GM12878 (cell line): ENCODE measurements around the gene PTGR2. TPM values are rescaled to one million over a fixed set of nuclear protein-coding genes. Genes with fewer than 3 reads are reported as not detected.

Experiments
- ATAC-seq: fragments of 200-7000 bp; cut with Tn5 transposase; 3 replicates; pipeline ENCODE4 v1.9.1; 2020; ENCODE audit warnings: mild to moderate bottlenecking, moderate library complexity
- BruUV-seq: library from RNA; stranded (reverse); fragments of 400-500 nt; replicated peaks from 2 replicates; lab custom pipeline; 2021; lab: Mats Ljungman, UMichigan
- CTCF ChIA-PET: fragments of 300-600 bp; sonication (Branson Sonifier 250); formaldehyde crosslinking; extraction: SDS; loops from one replicate; lab custom pipeline; 2021; ENCODE audit warnings: inconsistent platforms; lab: Yijun Ruan, JAX
- POLR2A ChIA-PET: fragments of 350-600 bp; formaldehyde crosslinking; extraction: SDS; loops from one replicate; lab custom pipeline; 2021; ENCODE audit warnings: inconsistent platforms; lab: Charles Lee
- RAD21 ChIA-PET: fragments of 300-600 bp; sonication (Branson Sonifier 250); formaldehyde crosslinking; loops from one replicate; lab custom pipeline; 2023; ENCODE audit warnings: antibody characterized with exemption; ENCODE audit not compliant: unreplicated experiment; lab: Charles Lee
- SMC1A ChIA-PET: fragments of 300-600 bp; sonication (Branson Sonifier 250); formaldehyde crosslinking; loops from one replicate; lab custom pipeline; 2023; ENCODE audit not compliant: unreplicated experiment, uncharacterized antibody; lab: Charles Lee
- DNase-seq: peaks from one replicate; pipeline ENCODE4 v3.0.0-alpha.2; 2011; ENCODE audit warnings: low read depth, low spot score
- FAIRE-seq: peaks from 3 replicates; lab custom pipeline; 2011; peaks lifted over from hg19 to GRCh38; lab: Jason Lieb, UNC
- H2AFZ ChIP-seq: 2 replicates; pipeline ENCODE4 v1.6.0; 2011; ENCODE audit warnings: low read depth, low read length, control low read depth; ENCODE audit not compliant: control insufficient read depth
- H3K27ac ChIP-seq: 2 replicates; pipeline ENCODE4 v1.5.1; 2011; ENCODE audit warnings: control low read depth; ENCODE audit not compliant: control insufficient read depth, insufficient read depth
- H3K27me3 ChIP-seq, 2 experiments: replicated peaks in 1 of 2; 2 replicates each; pipeline versions ENCODE4 v1.6.0 to v1.6.1; 2011; ENCODE audit warnings: low read length in 1 of 2; ENCODE audit not compliant: control insufficient read depth in 2 of 2, insufficient read depth in 2 of 2
- H3K36me3 ChIP-seq, 2 experiments: 2 replicates each; pipeline ENCODE4 v1.5.1; 2011; ENCODE audit warnings: low read length in 1 of 2; ENCODE audit not compliant: control insufficient read depth in 2 of 2, insufficient read depth in 2 of 2
- H3K4me1 ChIP-seq: 2 replicates; pipeline ENCODE4 v1.6.1; 2011; ENCODE audit warnings: mild to moderate bottlenecking, low read length, moderate library complexity, mixed read lengths; ENCODE audit not compliant: control insufficient read depth, insufficient read depth
- H3K4me2 ChIP-seq: 2 replicates; pipeline ENCODE4 v1.6.0; 2011; ENCODE audit warnings: control low read depth; ENCODE audit not compliant: control insufficient read depth, insufficient read depth
- H3K4me3 ChIP-seq: fragments of 200-600 bp; sonication (generic); 2 replicates; pipeline ENCODE4 v1.5.1; 2016
- H3K79me2 ChIP-seq: 2 replicates; pipeline ENCODE4 v1.6.0; 2011; ENCODE audit warnings: low read length; ENCODE audit not compliant: control insufficient read depth, insufficient read depth
- H3K9ac ChIP-seq: 2 replicates; pipeline ENCODE4 v1.8.0; 2011; ENCODE audit warnings: low read length, control low read depth, mixed read lengths; ENCODE audit not compliant: control insufficient read depth, insufficient read depth
- H3K9me3 ChIP-seq: replicated peaks from 3 replicates; pipeline ENCODE4 v1.5.1; 2011; ENCODE audit warnings: mild to moderate bottlenecking, low read length; ENCODE audit not compliant: control insufficient read depth, insufficient read depth
- H4K20me1 ChIP-seq: 2 replicates; pipeline ENCODE4 v1.6.0; 2011; ENCODE audit not compliant: control insufficient read depth, insufficient read depth
- CBX3 ChIP-seq: fragments of 200-600 bp; sonication (generic); IDR thresholded peaks from 2 replicates; pipeline ENCODE4 v1.6.1; 2016; ENCODE audit warnings: low read depth, borderline replicate concordance
- DPF2 ChIP-seq: fragments of 450-650 bp; IDR thresholded peaks from 2 replicates; pipeline ENCODE4 v1.6.1; 2017; ENCODE audit warnings: mild to moderate bottlenecking
- E2F4 ChIP-seq: IDR thresholded peaks from 2 replicates; pipeline ENCODE4 v1.6.1; 2012; ENCODE audit warnings: low read depth, low read length, improper control_type of control experiment
- EZH2 ChIP-seq: IDR thresholded peaks from 2 replicates; pipeline ENCODE4 v1.6.1; 2012; ENCODE audit warnings: low read depth, mild to moderate bottlenecking, control low read depth, inconsistent platforms, low read length, borderline replicate concordance; ENCODE audit not compliant: control insufficient read depth
- KLF5 ChIP-seq: fragments of 450-650 bp; IDR thresholded peaks from 2 replicates; pipeline ENCODE4 v1.6.1; 2014; ENCODE audit warnings: mild to moderate bottlenecking; ENCODE audit not compliant: partially characterized antibody
- NFYA ChIP-seq: IDR thresholded peaks from 2 replicates; pipeline ENCODE4 v1.6.1; 2011; ENCODE audit warnings: low read depth, mild to moderate bottlenecking, low read length, improper control_type of control experiment, borderline replicate concordance
- POLR2A ChIP-seq: IDR thresholded peaks from 2 replicates; pipeline ENCODE4 v1.6.1; 2011; ENCODE audit warnings: low read depth, mild to moderate bottlenecking, low read length
- RELA ChIP-seq: fragments of 450-650 bp; IDR thresholded peaks from 2 replicates; pipeline ENCODE4 v1.8.0; 2014; ENCODE audit warnings: borderline replicate concordance; ENCODE audit not compliant: partially characterized antibody
- RUNX3 ChIP-seq: IDR thresholded peaks from 2 replicates; pipeline ENCODE4 v1.6.1; 2012; ENCODE audit warnings: low read length, inconsistent platforms
- SIN3A ChIP-seq: IDR thresholded peaks from 2 replicates; pipeline ENCODE4 v1.6.1; 2012; ENCODE audit warnings: low read depth, low read length, improper control_type of control experiment
- SRF ChIP-seq, 2 experiments: IDR thresholded peaks; 2 replicates each; pipeline ENCODE4 v1.6.1; 2011; ENCODE audit warnings: low read depth in 2 of 2, low read length in 2 of 2, mild to moderate bottlenecking in 1 of 2, moderate library complexity in 1 of 2
- TBL1XR1 ChIP-seq: IDR thresholded peaks from 2 replicates; pipeline ENCODE4 v1.6.1; 2012; ENCODE audit warnings: low read depth, low read length, improper control_type of control experiment
- ZNF207 ChIP-seq: fragments of 450-650 bp; IDR thresholded peaks from 2 replicates; pipeline ENCODE4 v1.6.1; 2014; ENCODE audit warnings: antibody characterized with exemption, mild to moderate bottlenecking, borderline replicate concordance
- ZNF592 ChIP-seq: fragments of 450-650 bp; IDR thresholded peaks from 2 replicates; pipeline ENCODE4 v1.6.1; 2017; ENCODE audit warnings: mild to moderate bottlenecking, moderate library complexity
- WGBS: methylation state at CpG from one replicate; pipeline ENCODE4 v1.1.6; 2016; ENCODE audit warnings: low lambda C conversion rate; ENCODE audit not compliant: insufficient replicate concordance, insufficient coverage; ENCODE audit errors: missing lambda C conversion rate; 5-methylcytosine and 5-hydroxymethylcytosine counted together
- in situ Hi-C: fragments of 300-500 bp; cut with MboI; formaldehyde crosslinking; loops from 9 replicates; pipeline ENCODE4 v1.14.3; 2018; ENCODE audit warnings: mixed read lengths
- intact Hi-C: fragments of 100-400 bp; cut with micrococcal nuclease; formaldehyde crosslinking; loops from one replicate; pipeline ENCODE4 v1.14.2; 2022; ENCODE audit not compliant: unreplicated experiment
- polyA plus RNA-seq, 11 experiments: library from polyadenylated mRNA; depleted of rRNA in 4 of 11; unstranded in 6 of 11; stranded (reverse) in 5 of 11; fragments of >200 nt; fragmentation: Nextera tagmentation in 4 of 11; fragmentation: Illumina TruSeq in 1 of 11; extraction: Ambion mirVana in 4 of 11; extraction: Trizol in 1 of 11; gene quantifications; 1 replicate in 1 of 11; 2 replicates in 10 of 11; pipeline versions ENCODE4 v1.2.1 to v1.2.3, GENCODE V29; 2011 to 2016; ENCODE audit warnings: inconsistent platforms in 2 of 11, missing spikeins in 2 of 11, low read depth in 1 of 11
- total RNA-seq, 4 experiments: library from RNA; depleted of rRNA in 3 of 4; stranded (reverse); fragments of >200 nt in 3 of 4; fragmentation: Illumina TruSeq in 1 of 4; extraction: Trizol in 1 of 4; gene quantifications; 2 replicates each; pipeline versions ENCODE4 v1.2.1 to v1.2.3, GENCODE V29; 2013 to 2021

PTGR2 gene
- total and polyA plus RNA-seq, 10 of the 15 experiments (the other 5 are each of a cell fraction or from before 2014, with no cell fraction given) = 3.3 to 12.8 (median 8.4) TPM

GRCh38 chr14:73862480-73862879 is 10.8 kb downstream of the PTGR2 start:
- Histone ChIP-seq H3K4me1 (no peaks in the 10 kb centered on the region), H3K4me2 (no peak overlapping the region), H3K79me2 (no peaks in the 10 kb centered on the region), H3K9me3 (no peaks in the 10 kb centered on the region)
- intact Hi-C loops = loop anchor here (10.0 kb wide), 1 partner anchor 228 kb away; no protein-coding TSS in a partner anchor
- TF ChIP-seq POLR2A = no peak
- TF ChIP-seq RUNX3 = no peak
- TF ChIP-seq RELA = no peak
- no peak for TF ChIP-seq KLF5
- TF ChIP-seq ZNF207 = no peak
- TF ChIP-seq TBL1XR1 = no peak
- TF ChIP-seq SRF (IDR thresholded peaks at IDR 0.05; ENCODE audit: low read depth in 2 of 2, low read length in 2 of 2) = no peak
- no peak for TF ChIP-seq CBX3
- TF ChIP-seq NFYA = no peak
- TF ChIP-seq, all 136 proteins: peak for 0
- in situ Hi-C loops = no loop called here
- CTCF ChIA-PET = no interaction called here
- RAD21 ChIA-PET = interaction anchor here (0.6 kb wide), 1 partner anchor 125 kb away, joined by 6 read pairs; no protein-coding TSS in a partner anchor
- no peak for ATAC-seq
- DNase-seq = no peak
- Histone ChIP-seq H3K9ac (no peak overlapping the region), H4K20me1 (no peaks in the 10 kb centered on the region), H3K36me3 (no peaks in the 10 kb centered on the region), H3K27ac (no peak overlapping the region), H3K4me3 (no peak overlapping the region), H3K27me3 (no peaks in the 10 kb centered on the region), H2AFZ (no peak overlapping the region)
- BruUV-seq = no TSS peak
- POLR2A ChIA-PET = interaction anchor here (0.5 kb wide), 1 partner anchor 42 kb away, joined by 7 read pairs; no protein-coding TSS in a partner anchor
- 84% methylated on average over 8 of the region's 8 CpGs for WGBS
- FAIRE-seq = no peak
- SMC1A ChIA-PET = no interaction called here

GRCh38 chr14:73863209-73863608 is 11.6 kb downstream of the PTGR2 start:
- Histone ChIP-seq H3K9ac (no peak overlapping the region), H4K20me1 (no peaks in the 10 kb centered on the region), H3K36me3 (no peaks in the 10 kb centered on the region), H3K4me1 (no peaks in the 10 kb centered on the region), H3K4me3 (no peak overlapping the region), H3K27ac (no peak overlapping the region), H2AFZ (no peak overlapping the region), H3K4me2 (no peak overlapping the region), H3K9me3 (no peaks in the 10 kb centered on the region), H3K79me2 (no peaks in the 10 kb centered on the region), H3K27me3 (no peaks in the 10 kb centered on the region)
- ATAC-seq = no peak
- POLR2A ChIA-PET = interaction anchor here (0.5 kb wide), 1 partner anchor 43 kb away, joined by 7 read pairs; no protein-coding TSS in a partner anchor
- in situ Hi-C loops = no loop called here
- no TSS peak for BruUV-seq
- SMC1A ChIA-PET = no interaction called here
- 100% methylated on average over 2 of the region's 2 CpGs for WGBS
- CTCF ChIA-PET = no interaction called here
- intact Hi-C loops = loop anchor here (10.0 kb wide), 1 partner anchor 228 kb away; no protein-coding TSS in a partner anchor
- no peak for DNase-seq
- RAD21 ChIA-PET = no interaction called here
- FAIRE-seq = no peak
- TF ChIP-seq DPF2 (no peak), EZH2 (no peak), SIN3A (no peak), E2F4 (no peak), ZNF592 (no peak)
